ENCODE results near the gene THY1.
"Not testable (repeated sequence)": the region's sequence is repeated elsewhere in the genome, so short reads cannot be mapped to it uniquely, and the experiment has no call there.

DNA sequence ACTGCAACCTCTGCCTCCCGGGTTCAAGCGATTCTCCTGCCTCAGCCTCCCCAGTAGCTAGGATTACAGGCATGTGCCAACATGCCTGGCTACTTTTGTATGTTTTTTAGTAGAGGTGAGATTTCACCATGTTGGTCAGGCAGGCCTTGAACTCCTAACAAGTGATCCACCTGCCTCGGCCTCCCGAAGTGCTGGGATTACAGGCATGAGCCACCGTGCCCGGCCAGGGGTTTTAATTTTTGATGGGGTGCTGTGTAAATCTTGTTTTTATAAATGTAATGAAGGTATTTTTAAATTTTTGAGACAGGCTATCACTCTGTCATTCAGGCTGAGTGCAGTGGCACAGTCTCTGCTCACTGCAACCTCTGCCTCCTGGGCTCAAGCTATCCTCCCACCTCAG lies 17.5 kb downstream of the THY1 start:
- TF ChIP-seq, protein P1, sequence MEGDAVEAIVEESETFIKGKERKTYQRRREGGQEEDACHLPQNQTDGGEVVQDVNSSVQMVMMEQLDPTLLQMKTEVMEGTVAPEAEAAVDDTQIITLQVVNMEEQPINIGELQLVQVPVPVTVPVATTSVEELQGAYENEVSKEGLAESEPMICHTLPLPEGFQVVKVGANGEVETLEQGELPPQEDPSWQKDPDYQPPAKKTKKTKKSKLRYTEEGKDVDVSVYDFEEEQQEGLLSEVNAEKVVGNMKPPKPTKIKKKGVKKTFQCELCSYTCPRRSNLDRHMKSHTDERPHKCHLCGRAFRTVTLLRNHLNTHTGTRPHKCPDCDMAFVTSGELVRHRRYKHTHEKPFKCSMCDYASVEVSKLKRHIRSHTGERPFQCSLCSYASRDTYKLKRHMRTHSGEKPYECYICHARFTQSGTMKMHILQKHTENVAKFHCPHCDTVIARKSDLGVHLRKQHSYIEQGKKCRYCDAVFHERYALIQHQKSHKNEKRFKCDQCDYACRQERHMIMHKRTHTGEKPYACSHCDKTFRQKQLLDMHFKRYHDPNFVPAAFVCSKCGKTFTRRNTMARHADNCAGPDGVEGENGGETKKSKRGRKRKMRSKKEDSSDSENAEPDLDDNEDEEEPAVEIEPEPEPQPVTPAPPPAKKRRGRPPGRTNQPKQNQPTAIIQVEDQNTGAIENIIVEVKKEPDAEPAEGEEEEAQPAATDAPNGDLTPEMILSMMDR (IDR thresholded peaks at IDR 0.05; ENCODE audit: low read depth, low read length): not testable (repeated sequence)
- TF ChIP-seq POLR2A (IDR thresholded peaks at IDR 0.05; ENCODE audit: extremely low read depth, insufficient read length): not testable (repeated sequence)
- TF ChIP-seq, protein P2, sequence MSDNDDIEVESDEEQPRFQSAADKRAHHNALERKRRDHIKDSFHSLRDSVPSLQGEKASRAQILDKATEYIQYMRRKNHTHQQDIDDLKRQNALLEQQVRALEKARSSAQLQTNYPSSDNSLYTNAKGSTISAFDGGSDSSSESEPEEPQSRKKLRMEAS (IDR thresholded peaks at IDR 0.05; ENCODE audit: low read depth, low read length): not testable (repeated sequence)

All from NB4 (cell line).